Heart left ventricle (tissue), 13 donors: ENCODE data around the gene FNDC3B.

Experiments used
- POLR2A ChIP-seq, 2 donors: fragments of 450-650 bp; IDR thresholded peaks; one replicate each; pipeline ENCODE4 v1.6.1; 2017; ENCODE audit warnings: antibody characterized with exemption in 2 of 2, mild to moderate bottlenecking in 2 of 2, moderate library complexity in 2 of 2
- TF ChIP-seq, protein P1 (sequence below), 12 donors: fragments of 200-600 bp; sonication (generic) in 4 of 12; IDR thresholded peaks; one replicate each; pipeline versions ENCODE4 v1.5.0 to v1.8.0; 2018 to 2022; ENCODE audit warnings: antibody characterized with exemption in 12 of 12, mild to moderate bottlenecking in 5 of 12
- donor health status: ischemic (EF 13 %, LVEDD 7.1; RV severe dilation, severe dysfunction).
- donor health status: DM: no; HTN: yes; CAD: no.
- donor health status: DM: no; HTN: no; CAD: no.
- donor health status: ischemic (EF 25% LVEDD 6.9; RV normal size, moderate dysfunction).
- donor health status: ischemic (EF 25% LVEDD 5.7; RV mildly dilated, moderate dysfunction).
- donor health status: ischemic (EF 35%, LVEDD 5.7; RV mildly dilated, moderate dysfunction).
- donor health status: nonischemic (EF 11% LVEDD 7.7; RV severe dilation, severe dysfunction).
- donor health status: DM: yes; HTN: yes; CAD: no.
- donor health status: PGD.
- donor health status: ischemic (EF 29% LVEDD 5.4; RV normal size, mild dysfunction).
- donor health status: nonischemic (EF 23%, LVEDD 6.1; RV moderate dilation, normal function).

DNA sequence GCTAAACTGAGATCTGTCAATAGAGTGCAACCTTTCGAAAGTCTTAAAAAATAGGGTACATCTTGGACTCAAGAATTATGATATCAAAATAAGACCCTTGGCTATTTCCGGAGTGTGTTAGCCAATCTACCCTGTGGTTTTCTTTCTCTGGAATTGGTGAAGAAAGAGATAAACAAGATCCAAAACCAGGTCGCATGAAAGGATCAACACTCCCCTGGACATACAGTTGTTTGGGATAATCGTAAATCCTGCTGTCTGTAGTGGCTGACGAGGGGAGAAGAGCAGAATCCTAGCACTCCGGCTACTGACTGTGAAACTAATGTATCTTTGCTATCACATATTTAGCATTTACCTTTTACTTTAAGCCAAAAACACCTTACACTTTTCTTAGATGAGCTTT lies 30.9 kb downstream of the FNDC3B start:
- TF ChIP-seq, protein P1, sequence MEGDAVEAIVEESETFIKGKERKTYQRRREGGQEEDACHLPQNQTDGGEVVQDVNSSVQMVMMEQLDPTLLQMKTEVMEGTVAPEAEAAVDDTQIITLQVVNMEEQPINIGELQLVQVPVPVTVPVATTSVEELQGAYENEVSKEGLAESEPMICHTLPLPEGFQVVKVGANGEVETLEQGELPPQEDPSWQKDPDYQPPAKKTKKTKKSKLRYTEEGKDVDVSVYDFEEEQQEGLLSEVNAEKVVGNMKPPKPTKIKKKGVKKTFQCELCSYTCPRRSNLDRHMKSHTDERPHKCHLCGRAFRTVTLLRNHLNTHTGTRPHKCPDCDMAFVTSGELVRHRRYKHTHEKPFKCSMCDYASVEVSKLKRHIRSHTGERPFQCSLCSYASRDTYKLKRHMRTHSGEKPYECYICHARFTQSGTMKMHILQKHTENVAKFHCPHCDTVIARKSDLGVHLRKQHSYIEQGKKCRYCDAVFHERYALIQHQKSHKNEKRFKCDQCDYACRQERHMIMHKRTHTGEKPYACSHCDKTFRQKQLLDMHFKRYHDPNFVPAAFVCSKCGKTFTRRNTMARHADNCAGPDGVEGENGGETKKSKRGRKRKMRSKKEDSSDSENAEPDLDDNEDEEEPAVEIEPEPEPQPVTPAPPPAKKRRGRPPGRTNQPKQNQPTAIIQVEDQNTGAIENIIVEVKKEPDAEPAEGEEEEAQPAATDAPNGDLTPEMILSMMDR (IDR thresholded peaks at IDR 0.05): no peak
- TF ChIP-seq POLR2A (IDR thresholded peaks at IDR 0.05): no peak
